ENCODE data around the gene ROR1. TPM values are rescaled to one million over a fixed set of nuclear protein-coding genes. Genes with fewer than 3 reads are reported as not detected.
"Not testable (repeated sequence)": the region's sequence is repeated elsewhere in the genome, so short reads cannot be mapped to it uniquely, and the experiment has no call there.

ROR1 gene
- total RNA-seq, 1 experiment from 2014 or later, result 33.8 TPM

GRCh38 chr1:63784489-63785390, 10.9 kb downstream of the ROR1 start:
- no peak for TF ChIP-seq CTCF (IDR thresholded peaks at IDR 0.05; ENCODE audit: unreplicated experiment)
- CTCF ChIA-PET, result no interaction called here
- no TSS peak for BruUV-seq (replicated peaks)
- Mint-ChIP-seq H3K36me3 (ENCODE audit: insufficient read depth, unreplicated experiment) (peaks cover 5% of the 10 kb centered on the region), H3K27me3 (ENCODE audit: unreplicated experiment) (no peaks in the 10 kb centered on the region), H3K4me1 (ENCODE audit: low read depth, unreplicated experiment) (peaks cover 44% of the 10 kb centered on the region), H3K27ac (ENCODE audit: unreplicated experiment) (no peak overlapping the region), H3K9me3 (ENCODE audit: low read depth, unreplicated experiment) (no peaks in the 10 kb centered on the region), H3K4me3 (ENCODE audit: low read depth, unreplicated experiment) (no peak overlapping the region)
- DNase-seq, result no peak
- intact Hi-C loops (cut with micrococcal nuclease; ENCODE audit: unreplicated experiment), result no loop called here

- H3K9me3 Mint-ChIP-seq (ENCODE audit: low read depth, unreplicated experiment); intact Hi-C loops (cut with micrococcal nuclease; ENCODE audit: unreplicated experiment); DNase-seq; H3K27me3 Mint-ChIP-seq (ENCODE audit: unreplicated experiment); BruUV-seq (replicated peaks); H3K4me3 Mint-ChIP-seq (ENCODE audit: low read depth, unreplicated experiment); H3K27ac Mint-ChIP-seq (ENCODE audit: unreplicated experiment); H3K36me3 Mint-ChIP-seq (ENCODE audit: insufficient read depth, unreplicated experiment): not testable (repeated sequence)
- H3K4me1 Mint-ChIP-seq (ENCODE audit: low read depth, unreplicated experiment), result peaks cover 44% of the 10 kb centered on the region
- CTCF ChIA-PET, result interaction anchor here (1.2 kb wide), 1 partner anchor 113 kb away, joined by 3 read pairs; no protein-coding TSS in a partner anchor
These were observed 13.5 kb downstream of the ROR1 start for GRCh38 chr1:63787270-63787669.

GRCh38 chr1:63787875-63788274, 14.1 kb downstream of the ROR1 start:
- H3K27ac Mint-ChIP-seq (ENCODE audit: unreplicated experiment), result no peak overlapping the region
- no peaks in the 10 kb centered on the region for H3K9me3 Mint-ChIP-seq (ENCODE audit: low read depth, unreplicated experiment)
- H3K36me3 Mint-ChIP-seq (ENCODE audit: insufficient read depth, unreplicated experiment), result peaks cover 5% of the 10 kb centered on the region
- TF ChIP-seq CTCF (IDR thresholded peaks at IDR 0.05; ENCODE audit: unreplicated experiment), result no peak
- no peak overlapping the region for H3K4me3 Mint-ChIP-seq (ENCODE audit: low read depth, unreplicated experiment)
- H3K27me3 Mint-ChIP-seq (ENCODE audit: unreplicated experiment), result no peaks in the 10 kb centered on the region
- no peak for DNase-seq
- intact Hi-C loops (cut with micrococcal nuclease; ENCODE audit: unreplicated experiment), result no loop called here
- BruUV-seq (replicated peaks), result no TSS peak
- CTCF ChIA-PET, result interaction anchor here (1.2 kb wide), 1 partner anchor 113 kb away, joined by 3 read pairs; no protein-coding TSS in a partner anchor
- peaks cover 44% of the 10 kb centered on the region for H3K4me1 Mint-ChIP-seq (ENCODE audit: low read depth, unreplicated experiment)

GRCh38 chr1:63789856-63790605, 16.2 kb downstream of the ROR1 start:
- no TSS peak for BruUV-seq (replicated peaks)
- no peak overlapping the region for H3K4me3 Mint-ChIP-seq (ENCODE audit: low read depth, unreplicated experiment)
- CTCF ChIA-PET, result interaction anchor here (1.2 kb wide), 1 partner anchor 98 kb away, joined by 5 read pairs; no protein-coding TSS in a partner anchor
- intact Hi-C loops (cut with micrococcal nuclease; ENCODE audit: unreplicated experiment), result no loop called here
- peaks cover 5% of the 10 kb centered on the region for H3K36me3 Mint-ChIP-seq (ENCODE audit: insufficient read depth, unreplicated experiment)
- peaks cover 44% of the 10 kb centered on the region for H3K4me1 Mint-ChIP-seq (ENCODE audit: low read depth, unreplicated experiment)
- no peak for TF ChIP-seq CTCF (IDR thresholded peaks at IDR 0.05; ENCODE audit: unreplicated experiment)
- DNase-seq, result no peak
- no peak overlapping the region for H3K27ac Mint-ChIP-seq (ENCODE audit: unreplicated experiment)
- no peaks in the 10 kb centered on the region for H3K9me3 Mint-ChIP-seq (ENCODE audit: low read depth, unreplicated experiment)
- H3K27me3 Mint-ChIP-seq (ENCODE audit: unreplicated experiment), result no peaks in the 10 kb centered on the region

All from Calu3 (cell line).